B cell (primary cell): ENCODE results near the gene TCF7L1.

Source experiments
- EZH2 ChIP-seq: IDR thresholded peaks from 2 replicates; pipeline ENCODE4 v1.6.1; 2012; ENCODE audit warnings: borderline replicate concordance, low read depth, mild to moderate bottlenecking, moderate library complexity, low read length; ENCODE audit not compliant: insufficient read depth, poor library complexity, severe bottlenecking
- TF ChIP-seq, protein P1 (sequence below): fragments of 200-600 bp; IDR thresholded peaks from one replicate; pipeline ENCODE4 v1.8.0; 2022; ENCODE audit warnings: antibody characterized with exemption, mild to moderate bottlenecking

GRCh38 chr2:85309699-85310321, 176.6 kb downstream of the TCF7L1 start:
- TF ChIP-seq, protein P1, sequence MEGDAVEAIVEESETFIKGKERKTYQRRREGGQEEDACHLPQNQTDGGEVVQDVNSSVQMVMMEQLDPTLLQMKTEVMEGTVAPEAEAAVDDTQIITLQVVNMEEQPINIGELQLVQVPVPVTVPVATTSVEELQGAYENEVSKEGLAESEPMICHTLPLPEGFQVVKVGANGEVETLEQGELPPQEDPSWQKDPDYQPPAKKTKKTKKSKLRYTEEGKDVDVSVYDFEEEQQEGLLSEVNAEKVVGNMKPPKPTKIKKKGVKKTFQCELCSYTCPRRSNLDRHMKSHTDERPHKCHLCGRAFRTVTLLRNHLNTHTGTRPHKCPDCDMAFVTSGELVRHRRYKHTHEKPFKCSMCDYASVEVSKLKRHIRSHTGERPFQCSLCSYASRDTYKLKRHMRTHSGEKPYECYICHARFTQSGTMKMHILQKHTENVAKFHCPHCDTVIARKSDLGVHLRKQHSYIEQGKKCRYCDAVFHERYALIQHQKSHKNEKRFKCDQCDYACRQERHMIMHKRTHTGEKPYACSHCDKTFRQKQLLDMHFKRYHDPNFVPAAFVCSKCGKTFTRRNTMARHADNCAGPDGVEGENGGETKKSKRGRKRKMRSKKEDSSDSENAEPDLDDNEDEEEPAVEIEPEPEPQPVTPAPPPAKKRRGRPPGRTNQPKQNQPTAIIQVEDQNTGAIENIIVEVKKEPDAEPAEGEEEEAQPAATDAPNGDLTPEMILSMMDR, result no peak
- no peak for TF ChIP-seq EZH2
